Tibial nerve (tissue), 4 donors: Measurements from ENCODE around the gene AKAP3. TPM values are rescaled to one million over a fixed set of nuclear protein-coding genes. Genes with fewer than 3 reads are reported as not detected.
A peak's percentile ranks its signal among the peaks of the same experiment; 100 is the strongest.

Source experiments
- DNase-seq, 2 donors: peaks; one replicate each; pipeline ENCODE4 v3.0.0-alpha.2; 2019; ENCODE audit warnings: low spot score in 2 of 2
- H3K27ac ChIP-seq, 4 donors: fragments of 200-600 bp; sonication (generic) in 3 of 4; one replicate each; pipeline ENCODE4 v1.5.1; 2017 to 2019; ENCODE audit warnings: mild to moderate bottlenecking in 1 of 4
- H3K27me3 ChIP-seq, 2 donors: fragments of 200-600 bp; sonication (generic) in 1 of 2; one replicate each; pipeline versions ENCODE4 v1.5.1 to v1.6.0; 2017 to 2019
- H3K36me3 ChIP-seq, 3 donors: fragments of 200-600 bp; sonication (generic); one replicate each; pipeline ENCODE4 v1.5.1; 2018 to 2019
- H3K4me1 ChIP-seq, 4 donors: fragments of 200-600 bp; sonication (generic) in 3 of 4; one replicate each; pipeline ENCODE4 v1.5.1; 2017 to 2019
- H3K4me3 ChIP-seq, 4 donors: fragments of 200-600 bp; sonication (generic) in 3 of 4; one replicate each; pipeline ENCODE4 v1.5.1; 2017 to 2019; ENCODE audit warnings: mild to moderate bottlenecking in 1 of 4, moderate library complexity in 1 of 4
- H3K9me3 ChIP-seq, 4 donors: fragments of 200-600 bp; sonication (generic) in 3 of 4; one replicate each; pipeline ENCODE4 v1.5.1; 2017 to 2019
- EP300 ChIP-seq, 2 donors: sonication (generic); formaldehyde crosslinking; IDR thresholded peaks; one replicate each; pipeline ENCODE4 v1.6.1; 2017; ENCODE audit warnings: antibody characterized with exemption in 2 of 2, mild to moderate bottlenecking in 1 of 2
- POLR2A ChIP-seq, 2 donors: fragments of 450-650 bp; IDR thresholded peaks; one replicate each; pipeline ENCODE4 v1.6.1; 2017; ENCODE audit warnings: antibody characterized with exemption in 2 of 2, mild to moderate bottlenecking in 2 of 2, moderate library complexity in 2 of 2
- WGBS, 2 donors: methylation state at CpG; one replicate each; pipeline ENCODE4 v1.1.5; 2018; 5-methylcytosine and 5-hydroxymethylcytosine counted together
- total RNA-seq, 4 donors: library from RNA; depleted of rRNA; stranded (reverse); fragments of >200 nt; gene quantifications; one replicate each; pipeline ENCODE4 v1.1.0, GENCODE V29; 2016
- TF ChIP-seq, protein P1 (sequence below), 5 experiments: fragments of 200-600 bp in 3 of 5; fragments of 450-650 bp in 2 of 5; sonication (generic) in 3 of 5; IDR thresholded peaks; one replicate each; pipeline ENCODE4 v1.5.1; 2016 to 2019; ENCODE audit warnings: antibody characterized with exemption in 5 of 5, mild to moderate bottlenecking in 3 of 5, moderate library complexity in 2 of 5

AKAP3 gene
- total RNA-seq, 4 donors from 2014 or later, result 0.20 to 3.7 (median 0.46) TPM

DNA sequence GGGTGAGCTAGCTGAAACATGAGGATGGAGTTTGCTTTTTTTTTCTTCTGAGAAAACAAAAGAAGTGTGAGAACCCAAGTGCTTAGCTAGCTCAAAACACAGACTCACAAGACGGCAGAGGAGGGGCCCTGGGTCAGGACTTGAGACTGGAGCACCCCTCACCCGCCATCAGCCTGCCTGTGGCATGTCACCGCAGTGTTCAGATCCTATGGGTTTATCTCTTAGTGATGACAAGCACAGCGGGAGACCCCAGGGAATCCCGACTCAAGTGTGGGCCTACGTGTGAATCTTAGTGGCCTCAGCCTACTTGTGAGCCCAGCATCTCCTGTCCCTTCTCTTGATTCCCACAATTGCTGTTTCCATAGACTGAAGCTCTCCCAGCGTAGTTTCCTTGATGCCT lies 64.0 kb downstream of the AKAP3 start:
- Histone ChIP-seq H3K4me1 (no peaks in the 10 kb centered on the region), H3K4me3 (no peak overlapping the region), H3K27ac (no peak overlapping the region), H3K36me3 (no peaks in the 10 kb centered on the region), H3K27me3 (no peaks in the 10 kb centered on the region), H3K9me3 (no peaks in the 10 kb centered on the region)
- WGBS, 2 donors, result 82 to 89% methylated on average over 6 to 7 of the region's 7 CpGs
- no peak for DNase-seq
- TF ChIP-seq, protein P1, sequence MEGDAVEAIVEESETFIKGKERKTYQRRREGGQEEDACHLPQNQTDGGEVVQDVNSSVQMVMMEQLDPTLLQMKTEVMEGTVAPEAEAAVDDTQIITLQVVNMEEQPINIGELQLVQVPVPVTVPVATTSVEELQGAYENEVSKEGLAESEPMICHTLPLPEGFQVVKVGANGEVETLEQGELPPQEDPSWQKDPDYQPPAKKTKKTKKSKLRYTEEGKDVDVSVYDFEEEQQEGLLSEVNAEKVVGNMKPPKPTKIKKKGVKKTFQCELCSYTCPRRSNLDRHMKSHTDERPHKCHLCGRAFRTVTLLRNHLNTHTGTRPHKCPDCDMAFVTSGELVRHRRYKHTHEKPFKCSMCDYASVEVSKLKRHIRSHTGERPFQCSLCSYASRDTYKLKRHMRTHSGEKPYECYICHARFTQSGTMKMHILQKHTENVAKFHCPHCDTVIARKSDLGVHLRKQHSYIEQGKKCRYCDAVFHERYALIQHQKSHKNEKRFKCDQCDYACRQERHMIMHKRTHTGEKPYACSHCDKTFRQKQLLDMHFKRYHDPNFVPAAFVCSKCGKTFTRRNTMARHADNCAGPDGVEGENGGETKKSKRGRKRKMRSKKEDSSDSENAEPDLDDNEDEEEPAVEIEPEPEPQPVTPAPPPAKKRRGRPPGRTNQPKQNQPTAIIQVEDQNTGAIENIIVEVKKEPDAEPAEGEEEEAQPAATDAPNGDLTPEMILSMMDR (IDR thresholded peaks at IDR 0.05), result no peak
- no peak for TF ChIP-seq POLR2A (IDR thresholded peaks at IDR 0.05)
- TF ChIP-seq EP300 (IDR thresholded peaks at IDR 0.05), result no peak

DNA sequence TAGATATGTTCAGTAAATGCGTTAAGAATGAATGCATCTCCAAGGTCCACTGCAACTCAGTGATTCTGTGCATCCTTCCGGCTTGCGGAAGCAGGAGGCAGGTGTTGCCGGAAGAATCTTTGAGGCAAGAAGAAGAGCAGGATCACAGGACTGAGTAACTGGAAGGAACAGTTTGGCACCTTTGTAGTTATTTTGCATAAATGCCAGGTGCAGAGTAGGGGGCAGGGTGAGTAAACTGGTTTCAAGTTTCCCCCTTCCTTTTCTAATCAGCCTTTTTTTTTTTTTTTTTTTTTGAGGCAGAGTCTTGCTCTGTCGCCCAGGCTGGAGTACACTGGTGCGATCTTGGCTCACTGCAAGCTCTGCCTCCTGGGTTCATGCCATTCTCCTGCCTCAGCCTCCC lies 64.6 kb downstream of the AKAP3 start:
- TF ChIP-seq, protein P1 (IDR thresholded peaks at IDR 0.05), result no peak
- TF ChIP-seq POLR2A (IDR thresholded peaks at IDR 0.05) (no peak), EP300 (IDR thresholded peaks at IDR 0.05) (no peak)
- Histone ChIP-seq H3K27me3 (no peaks in the 10 kb centered on the region), H3K9me3 (no peaks in the 10 kb centered on the region), H3K4me1 (no peaks in the 10 kb centered on the region), H3K27ac (no peak overlapping the region), H3K36me3 (no peaks in the 10 kb centered on the region), H3K4me3 (no peak overlapping the region)
- DNase-seq, result no peak
- 87 to 95% methylated on average over 6 of the region's 6 CpGs for WGBS, 2 donors

- TF ChIP-seq, protein P1 (IDR thresholded peaks at IDR 0.05), result no peak
- TF ChIP-seq EP300 (IDR thresholded peaks at IDR 0.05) (no peak), POLR2A (IDR thresholded peaks at IDR 0.05) (no peak)
- H3K27ac ChIP-seq, result no peak overlapping the region
- no peaks in the 10 kb centered on the region for H3K9me3 ChIP-seq
- no peaks in the 10 kb centered on the region for H3K36me3 ChIP-seq
- 14 to 54% methylated on average over 3 of the region's 3 CpGs for WGBS, 2 donors
- H3K27me3 ChIP-seq, result no peaks in the 10 kb centered on the region
- DNase-seq, result no peak
- H3K4me3 ChIP-seq, result no peak overlapping the region
- H3K4me1 ChIP-seq, result no peaks in the 10 kb centered on the region
Measured at GRCh38 chr12:4580281-4580688, 68.6 kb downstream of the AKAP3 start.

DNA sequence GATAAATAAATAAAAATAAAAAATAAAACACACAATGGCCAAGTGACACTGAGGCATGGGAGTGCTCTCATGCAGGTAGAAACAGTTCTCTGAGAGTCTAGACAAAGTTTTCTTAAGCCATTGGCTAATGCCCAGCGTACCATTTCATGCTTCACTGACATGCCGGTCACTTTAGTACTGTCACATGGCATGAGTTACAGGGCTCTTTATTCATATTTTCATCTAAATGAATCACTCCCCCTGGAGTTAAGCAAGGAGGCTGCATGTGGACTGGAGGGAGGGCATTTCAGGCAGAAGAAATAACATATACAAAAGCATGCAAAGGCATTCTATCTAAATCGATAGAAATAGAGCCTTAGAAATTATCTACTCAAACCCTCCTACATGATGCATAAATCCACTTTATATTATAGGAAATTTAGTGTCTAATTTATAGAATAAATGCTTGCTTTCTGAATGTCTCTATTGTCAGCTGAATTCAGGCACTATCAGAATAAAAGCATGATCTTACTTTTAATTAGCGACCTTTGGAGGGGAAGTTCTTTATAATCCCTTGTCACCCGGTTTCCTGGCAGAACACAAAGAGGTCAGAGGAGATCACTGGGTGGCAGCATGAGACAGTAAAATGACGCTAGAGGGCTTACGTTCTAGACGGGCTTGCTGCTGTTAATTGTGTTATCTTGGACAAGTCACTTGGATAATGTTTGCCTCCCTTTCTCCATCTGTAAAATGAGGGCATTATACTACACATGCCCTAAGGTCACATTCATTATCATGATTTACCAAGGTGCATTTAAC lies 69.3 kb downstream of the AKAP3 start:
- H3K27ac ChIP-seq, result no peak overlapping the region
- H3K4me3 ChIP-seq, result no peak overlapping the region
- no peaks in the 10 kb centered on the region for H3K27me3 ChIP-seq
- TF ChIP-seq, protein P1 (IDR thresholded peaks at IDR 0.05), result peak in 1 of 5 experiments; percentile 6
- no peak for TF ChIP-seq POLR2A (IDR thresholded peaks at IDR 0.05)
- H3K9me3 ChIP-seq, result no peaks in the 10 kb centered on the region
- 17 to 19% methylated on average over 8 of the region's 8 CpGs for WGBS, 2 donors
- no peak for DNase-seq
- no peaks in the 10 kb centered on the region for H3K4me1 ChIP-seq
- H3K36me3 ChIP-seq, result no peaks in the 10 kb centered on the region

DNA sequence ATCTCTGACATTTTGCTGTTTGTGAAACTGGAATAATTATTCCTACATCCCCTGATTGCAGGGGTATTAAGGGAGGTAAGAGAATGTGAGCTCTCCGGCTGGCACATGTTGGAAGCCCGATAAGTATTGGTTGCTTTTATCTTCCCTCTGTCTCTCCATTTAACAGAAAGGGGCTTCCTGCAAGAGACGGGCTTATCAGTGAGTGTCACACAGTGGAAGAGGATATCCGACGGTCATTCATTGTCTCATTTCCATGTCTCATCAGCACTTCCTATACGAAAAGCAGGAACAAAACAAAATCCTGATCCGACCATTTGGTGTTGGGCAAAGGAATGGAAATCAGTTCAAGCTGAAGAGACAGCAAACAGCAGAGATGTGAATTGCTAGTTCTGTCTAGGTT lies 76.2 kb downstream of the AKAP3 start:
- H3K9me3 ChIP-seq, result no peaks in the 10 kb centered on the region
- no peak for DNase-seq
- no peaks in the 10 kb centered on the region for H3K4me1 ChIP-seq
- no peaks in the 10 kb centered on the region for H3K36me3 ChIP-seq
- 80 to 86% methylated on average over 7 of the region's 7 CpGs for WGBS, 2 donors
- no peaks in the 10 kb centered on the region for H3K27me3 ChIP-seq
- H3K4me3 ChIP-seq, result no peak overlapping the region
- TF ChIP-seq, protein P1 (IDR thresholded peaks at IDR 0.05), result no peak
- TF ChIP-seq EP300 (IDR thresholded peaks at IDR 0.05) (no peak), POLR2A (IDR thresholded peaks at IDR 0.05) (no peak)
- no peak overlapping the region for H3K27ac ChIP-seq
